Left renal cortex interstitium (tissue), 4 donors: Measurements from ENCODE around the gene SYNGR1. TPM values are rescaled to one million over a fixed set of nuclear protein-coding genes. Genes with fewer than 3 reads are reported as not detected.
A peak's percentile ranks its signal among the peaks of the same experiment; 100 is the strongest.
"Not testable (repeated sequence)": the region's sequence is repeated elsewhere in the genome, so short reads cannot be mapped to it uniquely, and the experiment has no call there.

Experiments used
- DNase-seq, 4 donors: peaks; one replicate each; pipeline ENCODE4 v3.0.0-alpha.2; 2013; ENCODE audit warnings: low read depth in 4 of 4, low spot score in 2 of 4, missing footprints in 1 of 4
- polyA plus RNA-seq, 4 donors: library from polyadenylated mRNA; unstranded; fragments of 120-200 nt; gene quantifications; one replicate each; pipeline ENCODE4 v1.2.1, GENCODE V29; 2013; ENCODE audit not compliant: insufficient read length in 4 of 4

The SYNGR1 gene
- polyA plus RNA-seq, 4 donors = 16.0 to 29.9 (median 25.1) TPM

DNA sequence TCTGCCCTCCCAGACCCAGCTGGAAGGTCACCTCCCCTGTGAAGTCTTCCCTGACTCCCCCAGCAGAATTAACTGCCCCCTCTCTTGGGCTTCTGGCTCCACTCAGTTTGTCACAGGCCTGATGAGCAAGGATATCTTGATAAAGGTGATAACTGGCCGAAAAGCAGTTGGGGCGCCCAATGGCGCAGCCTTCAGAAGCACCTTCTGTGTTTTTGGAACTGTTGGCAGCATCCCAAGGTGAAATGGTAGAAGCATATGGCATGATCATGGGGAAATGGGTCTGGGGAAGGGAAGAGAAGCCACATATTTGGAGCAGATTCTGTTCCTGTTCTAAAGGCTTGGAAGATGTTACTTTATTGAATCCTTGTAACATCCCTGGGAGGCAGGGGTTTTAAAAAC is 47.0 kb downstream of the SYNGR1 start:
- DNase-seq = no peak

DNA sequence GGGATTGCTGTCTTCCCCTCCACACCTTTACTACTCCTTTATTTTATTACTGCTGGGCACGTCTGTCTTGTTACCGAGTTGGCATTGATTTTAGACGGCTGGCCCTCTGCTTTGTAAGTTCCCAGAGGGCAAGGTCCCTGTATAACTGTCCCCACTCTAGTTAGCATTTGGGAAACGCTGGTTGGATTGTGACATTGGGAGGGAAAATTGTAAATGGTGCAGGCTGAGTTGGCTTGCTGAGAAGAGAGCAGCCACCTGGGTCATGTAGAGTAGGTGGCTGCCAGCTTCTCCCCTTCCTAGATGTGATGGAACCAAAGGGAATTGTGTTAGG is 51.5 kb downstream of the SYNGR1 start:
- no peak for DNase-seq

DNA sequence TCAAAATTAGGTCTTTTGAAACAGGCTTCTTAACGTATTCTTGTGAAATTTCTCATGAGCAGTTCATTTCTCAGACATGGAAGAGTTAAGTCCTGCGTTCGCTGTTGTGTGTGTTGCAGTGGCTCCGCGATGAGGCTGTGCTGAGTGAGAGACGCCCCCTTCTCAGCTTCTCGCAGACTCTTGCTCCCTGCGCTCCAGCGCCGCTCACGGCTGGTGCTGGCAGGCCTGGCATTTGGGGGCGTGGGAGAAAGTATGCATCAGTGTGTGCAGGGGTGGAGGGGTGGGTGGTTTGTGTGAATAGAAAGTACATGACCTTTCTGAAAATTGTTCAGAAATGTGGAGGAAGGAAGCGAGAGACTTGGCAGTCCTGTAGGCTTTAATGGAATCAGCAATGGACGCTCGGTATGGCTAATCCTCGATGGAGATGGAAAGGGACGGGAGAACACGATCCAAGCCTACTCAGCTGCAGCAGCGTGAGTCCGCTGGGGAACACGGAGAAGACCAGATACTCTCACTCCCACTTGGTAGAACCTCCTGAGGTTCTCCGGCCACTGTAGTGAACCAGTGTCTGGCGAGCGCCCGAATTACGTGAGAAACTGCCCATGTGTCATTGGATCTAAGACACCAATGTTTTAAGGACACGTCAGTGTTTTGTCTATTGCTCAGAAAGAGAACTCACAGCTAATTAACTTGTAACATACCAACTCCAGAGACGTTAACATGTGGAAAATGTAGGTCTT is 55.7 kb downstream of the SYNGR1 start:
- DNase-seq = peak in 1 of 4 donors; percentile 25

DNA sequence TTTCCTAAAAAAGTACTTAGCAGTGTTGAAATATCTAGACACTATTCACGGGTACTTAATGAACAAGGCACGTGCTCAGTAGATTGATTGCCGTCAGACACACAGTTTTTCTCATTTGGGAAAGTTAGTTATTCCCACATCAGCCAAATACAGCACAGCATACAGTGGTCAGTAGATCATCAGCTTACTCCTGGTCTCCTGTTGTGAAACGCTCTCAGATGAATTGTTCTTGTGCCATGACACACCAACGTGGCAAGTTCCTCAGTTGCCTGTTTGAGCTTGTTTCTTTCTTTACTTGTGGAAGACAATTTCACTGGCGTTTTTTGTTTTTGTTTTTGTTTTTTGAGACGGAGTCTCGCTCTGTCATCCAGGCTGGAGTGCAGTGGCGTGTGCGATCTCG is 58.4 kb downstream of the SYNGR1 start:
- DNase-seq = no peak

DNA sequence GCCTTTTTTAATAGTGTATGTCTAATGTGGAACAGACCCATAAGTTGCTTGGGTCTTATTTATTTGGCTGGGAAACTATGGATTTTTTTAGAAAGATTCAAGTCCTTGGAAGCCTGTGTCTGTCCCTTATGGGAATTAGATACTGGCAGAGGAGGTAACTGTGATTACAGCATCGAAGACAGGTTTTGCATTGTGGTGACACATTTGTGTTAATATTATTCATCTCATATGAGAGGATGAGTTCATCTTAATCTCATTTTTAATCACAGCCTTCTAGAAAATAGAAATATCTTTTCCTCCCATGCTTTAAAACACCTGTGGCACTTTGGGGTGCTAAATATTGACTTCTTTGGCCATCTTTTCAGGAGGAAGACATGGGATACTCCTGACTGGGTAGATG is 59.0 kb downstream of the SYNGR1 start:
- no peak for DNase-seq

DNA sequence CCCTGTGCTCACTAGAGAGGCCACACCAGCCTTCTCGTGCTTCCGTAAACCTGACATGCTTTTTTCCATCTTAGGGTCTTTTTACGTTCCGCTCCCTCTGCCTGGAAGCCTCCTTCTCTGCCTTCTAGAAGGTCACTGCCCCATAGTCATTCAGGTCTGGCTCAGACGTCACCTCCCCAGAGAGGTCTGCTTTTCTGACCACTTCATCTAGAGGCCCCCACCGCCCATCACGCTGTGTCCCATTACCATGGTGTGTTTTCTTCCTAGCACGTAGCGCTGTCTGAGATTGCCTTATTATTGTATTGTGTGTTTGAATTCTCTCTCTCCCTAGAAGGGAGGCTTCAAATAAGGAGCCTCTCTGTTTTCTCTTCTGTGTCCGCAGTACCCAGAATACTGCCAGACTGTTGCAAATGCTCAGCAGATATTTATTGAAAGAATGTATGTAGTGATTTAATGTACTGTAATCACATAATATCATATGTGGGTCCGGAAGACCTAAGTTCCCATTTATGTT is 59.8 kb downstream of the SYNGR1 start:
- no peak for DNase-seq

DNA sequence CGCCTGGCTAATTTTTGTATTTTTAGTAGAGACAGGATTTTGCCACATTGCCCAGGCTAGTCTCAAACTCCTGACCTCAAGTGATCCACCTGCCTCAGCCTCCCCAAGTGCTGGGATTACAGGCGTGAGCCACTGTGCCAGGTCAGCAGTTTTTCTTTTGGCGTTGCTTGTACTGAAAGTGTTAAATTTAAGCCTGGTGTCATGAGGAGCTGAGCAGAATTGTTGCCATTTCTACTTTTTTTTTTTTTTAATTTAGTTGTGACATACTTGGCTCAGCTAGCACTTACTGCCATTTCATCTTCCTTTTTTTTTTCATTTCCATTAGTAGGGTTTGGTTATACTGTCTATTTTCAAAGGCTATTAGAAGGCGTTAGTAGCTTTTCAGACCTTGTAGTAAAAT is 60.5 kb downstream of the SYNGR1 start:
- no peak for DNase-seq

DNA sequence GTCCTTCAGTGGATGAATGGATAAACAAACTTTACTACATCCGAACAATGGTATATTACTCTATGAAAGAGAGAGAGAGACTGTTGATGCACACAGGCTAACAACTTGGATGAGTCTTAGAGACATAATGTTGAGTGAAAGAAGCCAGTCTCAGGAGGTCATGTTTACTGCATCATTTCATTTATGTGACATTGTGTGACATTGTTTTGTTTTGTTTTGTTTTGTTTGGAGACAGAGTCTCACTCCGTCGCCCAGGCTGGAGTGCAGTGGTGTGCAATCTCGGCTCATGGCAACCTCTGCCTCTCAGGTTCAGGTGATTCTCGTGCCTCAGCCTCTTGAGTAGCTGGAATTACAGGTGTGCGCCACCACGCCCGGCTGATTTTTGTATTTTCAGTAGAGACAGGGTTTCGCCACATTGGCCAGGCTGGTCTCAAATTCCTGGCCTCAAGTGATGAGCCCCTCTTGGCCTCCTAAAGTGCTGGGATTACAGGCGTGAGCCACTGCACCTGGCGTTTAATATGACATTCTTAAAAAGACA is 62.1 kb downstream of the SYNGR1 start:
- DNase-seq = not testable (repeated sequence)

DNA sequence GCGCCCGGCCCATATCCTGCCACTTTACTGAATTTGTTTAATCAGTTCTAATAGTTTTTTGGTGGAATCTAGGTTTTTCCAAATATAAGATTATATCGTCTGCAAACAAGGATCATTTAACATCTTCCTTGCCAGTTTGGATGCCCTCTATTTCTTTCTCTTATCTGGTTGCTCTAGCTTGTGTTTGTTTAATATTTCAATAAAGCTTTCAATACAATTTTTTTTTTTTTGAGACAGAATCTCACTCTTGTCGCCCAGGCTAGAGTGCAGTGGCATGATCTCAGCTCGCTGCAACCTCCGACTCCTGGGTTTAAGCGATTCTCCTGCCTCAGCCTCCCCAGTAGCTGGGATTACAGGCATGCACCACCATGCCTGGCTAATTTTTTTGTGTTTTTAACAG is 63.4 kb downstream of the SYNGR1 start:
- not testable (repeated sequence) for DNase-seq

DNA sequence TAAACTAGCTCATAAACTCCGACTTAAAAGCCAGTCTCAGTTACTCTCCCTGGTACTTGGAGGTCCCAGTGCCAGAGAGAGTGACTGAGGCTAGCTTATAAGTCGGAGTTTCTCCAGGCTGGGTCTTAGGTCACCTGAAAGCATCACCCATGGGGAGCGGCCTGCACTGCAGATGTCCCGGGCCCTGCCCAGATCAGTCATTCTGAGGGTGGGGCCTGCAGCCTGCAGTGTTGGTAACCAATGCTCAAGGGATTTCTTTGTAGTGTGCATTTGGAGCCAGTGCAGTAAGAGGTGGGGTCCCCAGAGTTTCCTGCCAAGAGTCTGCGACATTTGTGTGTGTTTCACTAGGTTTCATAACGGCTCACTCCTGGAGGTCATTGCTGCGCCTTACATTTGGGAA is 64.6 kb downstream of the SYNGR1 start:
- no peak for DNase-seq

DNA sequence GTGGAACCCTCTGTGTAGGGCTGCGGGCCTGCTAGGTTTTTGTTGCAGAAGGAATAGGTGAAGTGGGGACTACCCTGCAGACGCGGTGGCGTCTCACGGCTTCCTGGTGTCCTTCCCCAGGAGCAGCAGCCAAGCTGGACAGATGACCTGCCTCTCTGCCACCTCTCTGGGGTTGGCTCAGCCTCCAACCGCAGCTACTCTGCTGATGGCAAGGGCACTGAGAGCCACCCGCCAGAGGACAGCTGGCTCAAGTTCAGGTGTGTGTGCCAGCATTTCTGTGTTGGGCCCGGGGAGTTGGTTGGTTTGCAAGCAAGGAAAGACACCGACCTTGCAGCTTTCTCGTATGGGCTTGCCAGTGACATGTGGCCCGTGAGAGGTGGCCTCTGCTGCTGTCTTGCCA is 65.1 kb downstream of the SYNGR1 start:
- DNase-seq = no peak

DNA sequence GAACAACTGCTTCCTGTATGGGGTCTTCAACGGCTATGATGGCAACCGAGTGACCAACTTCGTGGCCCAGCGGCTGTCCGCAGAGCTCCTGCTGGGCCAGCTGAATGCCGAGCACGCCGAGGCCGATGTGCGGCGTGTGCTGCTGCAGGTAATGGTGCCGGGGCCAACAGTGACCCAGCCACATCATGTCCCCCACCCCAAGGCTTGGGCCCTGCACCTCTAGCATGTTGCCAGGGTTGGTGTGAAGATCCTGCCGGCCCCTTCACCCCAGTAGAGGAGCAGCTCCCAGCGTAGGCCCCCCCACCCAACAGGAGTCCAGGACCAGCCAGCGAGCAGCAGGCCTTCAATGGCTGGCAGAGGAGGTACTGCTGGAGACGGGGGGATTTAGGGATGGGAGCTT is 65.7 kb downstream of the SYNGR1 start:
- DNase-seq = no peak

DNA sequence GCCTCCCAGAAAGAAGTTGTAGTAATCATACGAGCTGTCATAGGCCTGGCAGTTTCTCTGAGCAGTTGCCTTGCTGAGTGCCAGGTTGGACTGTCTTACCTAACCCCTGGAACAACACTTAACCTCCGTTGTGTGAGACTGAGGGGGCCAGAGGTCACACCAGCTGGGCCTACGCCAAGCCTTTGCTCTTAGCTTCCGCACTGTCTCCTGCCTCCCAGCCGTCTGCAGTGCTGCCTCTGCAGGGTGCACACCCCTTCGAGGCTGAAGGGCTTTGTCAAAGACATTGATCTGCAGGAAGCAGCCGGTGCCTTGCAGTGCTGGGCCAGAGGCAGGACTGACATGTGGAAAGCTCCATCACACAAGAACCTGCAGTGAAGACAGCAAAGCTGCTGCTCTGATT is 66.5 kb downstream of the SYNGR1 start:
- DNase-seq = no peak

DNA sequence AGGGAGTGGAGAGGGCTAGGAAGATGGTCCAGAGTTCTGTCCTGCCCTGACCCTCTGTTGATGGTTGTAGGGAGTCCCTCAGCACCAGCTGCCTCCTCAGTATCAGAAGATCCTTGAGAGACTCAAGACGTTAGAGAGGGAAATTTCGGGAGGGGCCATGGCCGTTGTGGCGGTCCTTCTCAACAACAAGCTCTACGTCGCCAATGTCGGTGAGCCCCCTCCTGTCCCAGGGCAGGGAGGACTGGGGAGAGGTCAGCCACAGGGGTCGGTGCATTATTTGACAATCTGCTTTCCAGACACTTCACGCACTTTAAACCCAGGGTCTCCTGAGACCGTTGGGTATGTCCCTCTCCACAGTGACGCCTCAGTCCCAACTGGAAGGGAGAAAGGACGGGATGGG is 67.8 kb downstream of the SYNGR1 start:
- no peak for DNase-seq

DNA sequence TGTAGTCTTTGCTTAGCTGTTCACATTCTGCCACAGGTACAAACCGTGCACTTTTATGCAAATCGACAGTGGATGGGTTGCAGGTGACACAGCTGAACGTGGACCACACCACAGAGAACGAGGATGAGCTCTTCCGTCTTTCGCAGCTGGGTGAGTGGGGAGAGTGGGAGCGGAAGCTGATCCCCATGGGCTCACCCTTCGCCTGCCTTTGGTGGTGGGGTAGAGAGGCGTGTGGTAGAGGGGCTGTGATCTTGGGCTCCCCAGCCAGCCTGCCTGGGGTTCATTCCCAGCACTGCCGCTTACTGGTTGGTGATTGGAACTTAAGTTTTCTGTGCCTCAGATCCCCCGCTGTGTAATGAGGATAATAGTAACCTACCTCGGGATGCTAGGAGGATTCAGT is 68.9 kb downstream of the SYNGR1 start:
- DNase-seq = no peak

DNA sequence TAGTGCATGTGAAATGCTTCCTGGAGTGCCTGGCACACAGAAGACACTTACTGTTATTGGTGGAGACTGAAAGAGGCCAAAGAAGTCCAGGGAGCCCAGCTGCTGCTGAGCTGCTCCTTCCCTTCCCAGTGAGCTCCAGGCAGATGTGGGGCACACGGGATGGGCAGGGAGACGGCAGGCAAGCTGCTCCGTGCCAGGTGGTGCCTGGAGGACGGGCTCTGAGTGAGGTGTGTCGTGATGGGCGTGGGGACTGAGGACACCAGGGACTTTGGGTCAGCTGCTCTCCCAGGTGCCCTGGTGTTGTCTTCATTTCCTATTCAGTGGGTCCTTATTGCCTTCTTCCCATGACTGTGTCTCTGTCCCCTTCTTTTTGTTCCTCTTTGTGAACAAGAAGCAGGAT is 69.3 kb downstream of the SYNGR1 start:
- no peak for DNase-seq

DNA sequence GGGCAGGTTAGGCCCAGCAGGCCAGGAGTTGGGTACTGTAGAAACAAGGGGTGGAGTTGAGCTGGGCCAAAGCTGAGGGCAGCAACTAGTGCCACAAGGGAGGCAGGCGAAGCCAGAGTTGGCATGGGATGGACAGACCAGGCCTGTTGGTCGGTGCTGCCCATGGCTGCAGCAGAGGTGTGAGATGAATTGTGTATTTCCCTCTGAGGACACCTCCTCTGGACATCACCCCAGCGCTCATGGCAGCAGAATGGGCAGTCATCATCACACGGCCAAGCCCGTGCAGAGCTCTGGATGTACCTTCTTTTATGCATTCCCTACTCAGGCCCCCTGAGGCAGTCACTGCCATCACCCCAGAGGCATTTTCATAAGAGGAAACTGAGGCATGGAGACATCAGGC is 70.1 kb downstream of the SYNGR1 start:
- no peak for DNase-seq

DNA sequence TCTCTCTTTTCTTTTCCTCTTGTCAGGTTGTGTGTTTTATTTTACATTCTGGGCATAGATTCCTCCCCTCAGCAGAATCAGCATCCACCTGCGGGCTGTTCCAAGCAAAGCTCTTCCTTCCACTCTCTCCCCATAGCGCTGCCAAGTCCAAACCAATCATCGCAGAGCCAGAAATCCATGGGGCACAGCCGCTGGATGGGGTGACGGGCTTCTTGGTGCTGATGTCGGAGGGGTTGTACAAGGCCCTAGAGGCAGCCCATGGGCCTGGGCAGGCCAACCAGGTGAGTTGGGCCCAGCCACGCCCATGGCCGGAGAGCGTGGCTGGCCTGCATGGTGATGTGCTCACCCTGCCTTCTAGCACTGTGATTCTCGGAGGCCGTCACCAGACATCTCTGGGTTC is 71.9 kb downstream of the SYNGR1 start:
- no peak for DNase-seq

DNA sequence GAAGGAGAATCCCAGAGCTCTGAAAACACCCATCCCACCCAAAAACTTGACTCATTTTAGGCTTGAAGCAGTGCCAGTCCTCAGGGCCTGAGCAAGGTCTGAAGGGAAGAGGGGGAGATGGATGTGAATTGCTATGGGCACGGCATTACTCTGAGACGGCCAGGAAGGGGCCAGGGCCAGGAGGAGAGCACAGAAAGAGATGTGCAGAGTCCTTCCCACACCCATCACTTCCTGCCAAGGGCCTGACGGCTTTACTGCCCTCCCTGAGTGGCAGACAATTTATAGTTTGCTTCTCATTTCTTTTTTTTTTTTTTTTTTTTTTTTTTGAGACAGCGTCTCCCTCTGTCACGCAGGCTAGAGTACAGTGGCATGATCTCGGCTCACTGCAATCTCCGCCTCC is 72.3 kb downstream of the SYNGR1 start:
- no peak for DNase-seq

DNA sequence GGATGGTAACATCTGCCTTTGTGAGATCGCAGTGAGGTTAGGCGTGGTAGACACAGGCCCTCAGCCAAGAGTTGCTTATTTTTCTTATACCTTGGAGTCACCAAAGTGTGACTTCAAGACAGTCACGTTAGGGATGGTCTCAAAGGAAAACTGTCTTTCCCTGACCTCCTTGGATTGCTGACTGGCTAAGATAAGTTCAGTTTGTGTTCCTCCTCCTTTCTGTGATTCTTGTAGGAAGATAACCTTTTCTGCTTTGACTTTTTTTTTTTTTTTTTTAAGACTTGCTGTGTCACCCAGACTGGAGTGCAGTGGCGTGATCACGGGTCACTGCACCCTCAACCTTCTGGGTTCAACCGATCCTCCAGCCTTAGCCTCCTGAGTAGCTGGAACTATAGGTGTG is 72.9 kb downstream of the SYNGR1 start:
- no peak for DNase-seq

DNA sequence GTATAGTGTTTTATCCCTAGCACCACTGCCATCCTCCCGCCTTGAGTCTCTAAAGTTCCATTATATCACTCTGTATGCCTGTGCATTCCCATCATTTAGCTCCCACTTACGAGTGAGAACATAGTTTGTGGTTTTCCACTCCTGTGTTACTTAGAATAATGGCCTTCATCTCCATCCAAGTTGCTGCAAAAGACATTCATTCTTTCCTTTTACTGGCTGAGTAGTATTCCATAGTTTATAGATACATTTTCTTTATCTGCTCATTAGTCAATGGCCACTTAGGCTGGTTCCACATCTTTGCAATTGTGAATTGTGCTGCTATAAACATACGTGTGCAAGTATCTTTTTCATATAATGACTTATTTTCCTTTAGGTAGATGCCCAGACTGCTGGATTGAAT is 74.2 kb downstream of the SYNGR1 start:
- DNase-seq = no peak

DNA sequence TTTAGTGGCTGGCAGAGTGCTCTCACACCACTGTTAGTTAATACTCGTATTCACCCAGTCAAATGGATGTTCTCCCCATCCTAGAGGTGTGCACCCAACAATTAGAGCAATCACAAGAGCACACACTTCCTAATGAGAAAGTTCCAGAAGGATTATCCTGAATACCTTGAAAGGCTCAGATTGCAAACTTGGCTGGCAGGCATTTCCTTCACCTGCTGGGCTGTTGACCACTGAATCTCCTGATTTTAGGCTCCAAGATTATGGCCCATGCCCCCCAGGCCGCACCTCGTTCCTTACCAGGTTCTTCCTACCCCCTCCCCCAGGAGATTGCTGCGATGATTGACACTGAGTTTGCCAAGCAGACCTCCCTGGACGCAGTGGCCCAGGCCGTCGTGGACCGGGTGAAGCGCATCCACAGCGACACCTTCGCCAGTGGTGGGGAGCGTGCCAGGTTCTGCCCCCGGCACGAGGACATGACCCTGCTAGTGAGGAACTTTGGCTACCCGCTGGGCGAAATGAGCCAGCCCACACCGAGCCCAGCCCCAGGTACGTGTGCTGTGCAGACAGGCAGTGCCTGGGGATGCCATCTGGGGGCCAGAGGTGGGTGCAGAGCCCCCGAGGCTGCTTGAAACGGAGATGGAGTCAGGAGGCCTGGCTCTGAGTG is 76.7 kb downstream of the SYNGR1 start:
- DNase-seq = no peak
